HepG2 (cell line): ENCODE results near the gene ZSCAN32. TPM values are rescaled to one million over a fixed set of nuclear protein-coding genes. Genes with fewer than 3 reads are reported as not detected.

Experiments used
- NCOA2 ChIP-seq: sonication (generic); formaldehyde crosslinking; IDR thresholded peaks from 2 replicates; pipeline ENCODE4 v1.8.0; 2022; ENCODE audit warnings: inconsistent platforms
- NFKB2 ChIP-seq: sonication (generic); formaldehyde crosslinking; IDR thresholded peaks from 2 replicates; pipeline ENCODE4 v1.4.0; 2020; ENCODE audit warnings: missing genetic modification reagents, borderline replicate concordance
- RBFOX2 ChIP-seq: fragments of 200-400 bp; formaldehyde crosslinking; IDR thresholded peaks from 2 replicates; pipeline ENCODE4 v1.6.1; 2017; ENCODE audit warnings: low read depth, mild to moderate bottlenecking, low read length
- ZBTB40 ChIP-seq, 2 experiments: fragments of 450-650 bp in 1 of 2; sonication (generic) in 1 of 2; formaldehyde crosslinking in 1 of 2; IDR thresholded peaks; 2 replicates each; pipeline versions ENCODE4 v1.6.1 to v1.8.0; 2016 to 2022; ENCODE audit warnings: antibody characterized with exemption in 1 of 2, mild to moderate bottlenecking in 1 of 2, missing genetic modification reagents in 1 of 2
- ZNF101 ChIP-seq: sonication (generic); formaldehyde crosslinking; IDR thresholded peaks from 2 replicates; pipeline ENCODE4 v1.4.0; 2020; ENCODE audit warnings: mild to moderate bottlenecking, low read depth, missing genetic modification reagents, borderline replicate concordance
- ZNF276 ChIP-seq: sonication (generic); formaldehyde crosslinking; IDR thresholded peaks from 2 replicates; pipeline ENCODE4 v1.4.0; 2020; ENCODE audit warnings: mild to moderate bottlenecking, low read depth, missing genetic modification reagents
- ZNF574 ChIP-seq: sonication (generic); formaldehyde crosslinking; IDR thresholded peaks from 2 replicates; pipeline ENCODE4 v1.4.0; 2020; ENCODE audit warnings: missing genetic modification reagents
- ZNF580 ChIP-seq: IDR thresholded peaks from 2 replicates; pipeline ENCODE4 v1.6.1; 2016; ENCODE audit warnings: low read depth, borderline replicate concordance
- ZNF746 ChIP-seq: sonication (generic); formaldehyde crosslinking; IDR thresholded peaks from 2 replicates; pipeline ENCODE4 v1.8.0; 2022; ENCODE audit warnings: mild to moderate bottlenecking, missing genetic modification reagents
- ZSCAN22 ChIP-seq: sonication (generic); formaldehyde crosslinking; IDR thresholded peaks from 2 replicates; pipeline ENCODE4 v1.4.0; 2020; ENCODE audit warnings: mild to moderate bottlenecking, missing genetic modification reagents
- ZXDC ChIP-seq: sonication (generic); formaldehyde crosslinking; IDR thresholded peaks from 2 replicates; pipeline ENCODE4 v1.5.0; 2020; ENCODE audit warnings: mild to moderate bottlenecking, missing genetic modification reagents
- polyA plus RNA-seq, 8 experiments: library from polyadenylated mRNA; depleted of rRNA in 3 of 8; stranded (reverse) in 7 of 8; unstranded in 1 of 8; fragments of >200 nt; fragmentation: Illumina TruSeq in 4 of 8; extraction: Trizol in 4 of 8; gene quantifications; 2 replicates each; pipeline versions ENCODE4 v1.2.1 to v1.2.3, GENCODE V29; 2011 to 2016; ENCODE audit warnings: low read depth in 4 of 8, missing spikeins in 1 of 8, mixed read lengths in 1 of 8; ENCODE audit not compliant: insufficient read depth in 1 of 8
- total RNA-seq, 5 experiments: library from RNA; depleted of rRNA; stranded (reverse); fragments of >200 nt; fragmentation: Illumina TruSeq; extraction: Trizol; gene quantifications; 2 replicates each; pipeline ENCODE4 v1.2.3, GENCODE V29; 2016; ENCODE audit warnings: low read depth in 1 of 5

The ZSCAN32 gene
- total and polyA plus RNA-seq, 2 of the 13 experiments (the other 11 are each of a cell fraction or from before 2014, with no cell fraction given) = 10.7 to 12.8 TPM

- TF ChIP-seq ZXDC (CRISPR knock-in tag) (no peak), RBFOX2 (no peak), ZNF574 (no peak), ZNF101 (CRISPR knock-in tag) (no peak), ZNF276 (CRISPR knock-in tag) (no peak), ZBTB40 (IDR thresholded peaks at IDR 0.05) (no peak), ZBTB40 (CRISPR knock-in tag; IDR thresholded peaks at IDR 0.05) (no peak), ZSCAN22 (CRISPR knock-in tag) (no peak), ZNF580 (CRISPR knock-in tag) (no peak), ZNF746 (CRISPR knock-in tag) (no peak), NFKB2 (CRISPR knock-in tag) (no peak), NCOA2 (CRISPR knock-in tag) (no peak)
- TF ChIP-seq, all 625 proteins: peak for 0
These were observed 38.8 kb upstream of the ZSCAN32 start (continued) for GRCh38 chr16:3439637-3440036.
